ENCODE results near the gene TICRR.

TICRR gene

DNA sequence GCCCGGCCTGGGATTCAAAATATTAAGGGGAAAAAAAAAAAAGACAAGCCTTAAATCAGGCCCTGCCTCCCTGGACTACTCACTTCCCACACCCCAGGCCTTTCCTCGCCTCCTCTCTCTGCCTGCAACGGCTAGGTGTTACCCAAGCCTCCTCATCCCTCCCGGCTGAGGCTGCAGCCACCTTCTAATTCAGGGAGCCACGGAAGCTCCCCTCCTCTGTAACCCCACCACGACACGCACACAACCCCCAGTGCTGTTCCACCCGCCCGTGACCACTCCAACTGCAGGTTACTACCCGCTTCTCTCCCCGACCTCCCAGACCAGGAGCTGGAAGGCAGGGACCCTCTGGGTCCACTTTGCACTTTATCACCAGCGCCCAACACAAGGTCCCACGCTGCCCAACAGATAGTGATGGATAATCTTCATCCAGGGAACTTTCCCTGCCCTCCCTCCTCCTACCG is 79.1 kb downstream of the TICRR start:
- DNase-seq (ENCODE audit: low spot score): peak; percentile 82

DNA sequence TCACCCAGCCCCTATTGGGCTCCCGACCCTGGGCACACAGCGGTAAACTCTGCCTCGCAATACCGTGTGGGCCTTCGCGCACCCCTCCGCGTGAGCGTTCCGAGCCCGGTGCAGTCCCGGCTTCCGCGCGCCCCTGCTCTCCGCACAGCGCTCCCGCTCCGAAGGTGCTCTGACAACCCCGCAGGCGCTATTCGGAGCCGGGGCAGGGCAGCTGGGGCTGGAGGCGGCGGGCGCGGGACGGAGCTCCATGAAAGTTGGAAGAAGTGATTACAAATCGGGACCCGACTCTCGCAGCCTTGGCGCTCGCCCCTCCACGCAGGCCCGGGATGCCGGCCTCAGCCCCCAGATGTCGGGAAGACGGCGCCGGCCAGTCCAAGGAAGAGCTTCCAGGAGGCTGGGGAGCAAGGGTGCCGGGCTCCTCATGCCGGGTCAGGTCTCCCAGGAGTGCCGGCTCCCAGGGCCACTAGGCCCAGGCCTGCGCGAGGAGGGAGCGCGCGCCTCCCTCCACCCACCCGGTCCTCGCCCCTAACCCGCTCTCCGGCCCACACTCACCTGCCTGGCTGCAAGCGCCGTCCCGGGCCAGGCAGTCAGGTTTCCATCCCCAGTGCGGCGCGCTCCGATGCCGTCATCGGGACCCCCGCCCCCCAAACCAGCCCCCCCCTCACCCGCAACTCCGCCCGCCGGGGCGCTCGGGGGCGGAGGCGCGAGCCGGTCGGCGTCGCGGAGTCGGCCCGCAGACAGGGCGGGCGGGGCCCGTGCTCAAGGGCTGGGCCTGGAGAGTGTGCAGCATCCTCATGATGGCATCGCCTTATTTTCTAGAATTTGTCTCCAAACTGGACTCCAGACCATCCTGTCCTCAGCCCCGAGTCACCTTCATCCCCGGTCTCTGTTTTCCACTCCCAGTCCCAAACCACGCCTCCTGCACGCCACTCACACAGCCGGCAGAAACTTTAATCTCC is 79.9 kb downstream of the TICRR start, which contains the start of gene KIF7:
KIF7 (minus strand) TSS at position 621 of the 959 bp plus-strand sequence. CDS start 2,537 bp downstream, outside the sequence.
- DNase-seq (ENCODE audit: low spot score): peak; percentile 94

DNA sequence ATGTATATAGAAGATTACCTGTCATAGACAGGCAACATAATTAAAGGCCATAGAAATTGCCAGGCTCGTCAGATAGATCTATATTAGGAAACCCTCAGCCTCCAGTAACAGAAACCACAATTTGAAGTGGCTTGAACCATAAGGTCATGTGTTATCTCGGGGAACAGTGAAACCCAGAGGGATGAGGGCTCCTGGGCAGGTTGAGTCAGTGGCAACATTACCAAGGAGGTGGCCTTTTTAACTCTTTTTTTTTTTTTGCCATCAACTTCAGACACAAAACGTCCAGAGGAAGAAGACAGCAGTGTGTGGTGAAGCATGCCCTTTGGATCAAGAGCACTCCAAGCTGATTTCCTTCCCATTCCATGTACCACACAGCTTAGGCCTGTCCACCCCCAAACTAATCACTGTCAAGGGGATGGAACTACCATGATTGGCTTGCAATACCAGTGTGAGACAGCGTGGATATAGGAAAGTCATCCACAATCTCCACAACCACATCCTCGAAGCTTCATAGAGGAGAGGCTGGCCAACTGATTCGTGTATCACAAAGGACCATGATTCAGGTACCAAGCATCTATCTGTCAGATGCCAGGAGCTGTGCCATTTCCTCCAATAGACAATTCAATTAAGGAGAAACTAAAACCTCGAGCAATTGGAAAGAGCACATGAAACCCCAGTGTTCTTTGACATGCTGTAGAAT is 81.0 kb downstream of the TICRR start:
- no peak for DNase-seq (ENCODE audit: low spot score)

DNA sequence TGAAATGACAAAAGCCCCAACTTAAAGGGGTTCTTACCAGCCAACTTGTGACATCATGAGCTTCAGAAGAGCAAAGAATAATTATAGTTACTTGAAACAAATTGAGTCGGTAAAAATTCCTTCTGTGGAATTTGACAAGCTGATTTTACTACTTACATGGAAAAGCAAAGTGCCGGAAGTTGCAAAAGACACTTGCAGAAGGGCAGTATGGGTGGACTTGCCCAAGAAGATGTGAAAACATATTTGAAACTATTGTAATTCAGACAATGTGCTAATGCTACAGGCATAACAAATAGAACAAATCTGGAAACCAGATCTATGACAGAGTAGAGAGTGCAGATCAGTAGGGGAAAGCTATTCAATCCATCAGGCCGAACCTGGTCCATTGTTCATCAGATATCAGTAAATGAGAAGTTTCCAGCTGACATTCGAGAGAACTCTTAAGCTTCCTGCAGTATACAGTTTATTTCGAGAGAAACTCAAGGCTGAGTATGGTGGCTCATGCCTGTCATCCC is 82.5 kb downstream of the TICRR start:
- no peak for DNase-seq (ENCODE audit: low spot score)

DNA sequence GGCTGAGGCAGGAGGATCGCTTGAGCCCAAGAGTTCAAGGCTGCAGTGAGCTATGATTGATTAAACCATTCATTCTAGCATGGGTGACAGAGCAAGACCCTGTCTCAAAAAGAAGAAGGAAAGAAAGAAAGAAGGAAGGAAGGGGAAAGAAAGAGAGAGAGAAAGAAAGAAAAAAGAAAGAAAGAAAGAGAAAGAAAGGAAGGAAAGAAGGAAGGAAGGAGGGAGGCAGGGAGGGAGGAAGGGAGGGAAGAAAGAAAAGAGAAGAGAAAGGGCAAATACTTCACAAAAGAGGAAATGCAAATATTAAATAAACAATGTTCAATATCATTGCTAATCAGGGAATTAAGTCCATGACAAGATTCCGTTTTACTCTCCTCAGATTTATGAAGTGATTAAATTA is 84.0 kb downstream of the TICRR start:
- no peak for DNase-seq (ENCODE audit: low spot score)

DNA sequence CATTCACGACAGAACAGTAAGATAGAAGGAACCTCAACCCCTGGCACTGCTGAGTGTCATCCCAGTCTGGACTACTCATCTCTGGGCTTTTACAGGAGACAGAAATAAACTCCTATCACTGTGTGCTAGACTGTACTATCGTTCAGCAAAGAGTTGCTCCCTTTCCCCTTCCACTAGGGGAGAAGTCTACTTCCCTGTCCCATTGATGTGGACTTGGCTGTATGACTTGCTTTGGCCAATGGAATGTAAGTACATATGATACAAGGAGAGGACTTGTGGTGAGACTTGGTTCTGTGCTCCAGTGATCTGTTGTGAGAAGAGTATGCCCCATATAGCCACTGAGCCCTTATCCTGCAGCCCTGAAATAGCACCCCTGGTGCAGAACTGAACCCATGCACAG is 85.3 kb downstream of the TICRR start:
- no peak for DNase-seq (ENCODE audit: low spot score)

DNA sequence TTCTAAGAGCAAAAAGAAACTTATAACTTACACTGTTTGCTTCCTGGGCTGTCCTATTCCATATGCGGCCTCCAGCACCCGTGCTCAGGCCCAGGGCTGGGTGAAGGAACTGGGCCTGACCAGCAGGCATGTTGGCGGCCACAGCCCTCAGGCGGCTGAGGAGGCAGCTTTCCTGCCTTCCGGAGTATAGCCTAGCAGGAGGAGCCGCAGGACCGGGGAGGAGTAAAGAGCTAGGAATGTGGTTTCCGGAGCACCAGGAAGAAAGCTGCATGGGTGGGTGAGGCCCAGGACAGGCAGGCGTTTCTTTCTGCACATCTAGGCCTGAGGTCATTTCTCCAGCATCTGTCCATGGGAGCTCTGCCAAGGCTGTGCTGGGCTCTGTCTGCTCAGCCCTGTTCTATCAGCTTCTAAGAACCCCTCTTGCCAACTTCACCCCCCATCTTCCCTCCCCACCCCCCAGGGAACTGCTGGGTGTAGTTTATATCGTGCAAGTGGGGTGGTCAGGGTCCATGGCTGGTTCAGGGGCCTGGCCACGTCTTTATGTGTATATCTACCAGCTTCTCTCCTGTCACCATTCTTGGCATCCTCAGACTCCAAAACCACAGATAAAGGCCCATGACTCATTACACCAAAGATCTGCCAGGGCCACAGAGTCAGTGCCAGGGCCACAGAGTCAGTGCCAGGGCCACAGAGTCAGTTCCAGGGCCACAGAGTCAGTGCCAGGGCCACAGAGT is 87.8 kb downstream of the TICRR start:
- DNase-seq (ENCODE audit: low spot score): peak; percentile 96

DNA sequence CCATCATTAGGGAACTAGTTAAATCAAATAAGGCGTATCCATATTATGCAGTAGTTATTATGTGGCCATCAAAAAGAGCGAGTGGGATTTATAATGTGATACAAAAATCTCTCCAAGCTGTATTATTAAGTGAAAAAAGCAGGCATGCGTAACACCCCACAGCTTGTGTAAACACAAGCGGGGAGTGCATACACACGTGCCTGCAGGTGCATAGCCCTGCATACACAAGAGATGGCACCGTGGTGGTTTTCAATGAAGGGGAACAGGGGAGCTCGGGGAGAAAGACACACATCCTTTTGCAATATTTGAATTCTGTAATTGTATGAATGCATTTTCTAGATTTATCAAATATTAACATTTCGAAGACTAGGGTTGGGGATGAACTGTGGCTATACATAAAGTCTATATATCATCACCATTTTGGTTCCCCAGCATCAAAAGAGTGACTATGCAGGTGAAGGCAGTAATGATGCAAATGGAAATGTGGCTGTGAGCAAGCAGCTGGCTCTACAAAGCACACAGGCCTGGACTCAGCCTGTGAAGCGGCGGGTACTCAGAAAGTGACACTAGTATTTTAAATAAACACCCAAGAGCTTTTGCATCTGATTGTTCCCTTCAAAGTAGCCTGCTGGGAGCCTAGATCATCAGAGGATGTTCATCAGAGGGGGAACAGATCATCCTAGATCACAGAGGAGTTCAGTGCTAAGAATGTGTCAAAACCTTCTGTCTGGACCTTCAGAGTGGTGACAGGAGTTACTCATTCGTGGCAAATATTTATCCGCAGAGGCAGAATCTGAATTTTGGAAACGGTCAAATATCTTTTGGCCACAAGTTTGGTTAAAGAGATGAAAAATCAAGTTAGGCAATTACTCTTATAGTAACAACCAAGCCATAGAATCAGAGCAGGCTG is 89.4 kb downstream of the TICRR start:
- DNase-seq (ENCODE audit: low spot score): no peak

DNA sequence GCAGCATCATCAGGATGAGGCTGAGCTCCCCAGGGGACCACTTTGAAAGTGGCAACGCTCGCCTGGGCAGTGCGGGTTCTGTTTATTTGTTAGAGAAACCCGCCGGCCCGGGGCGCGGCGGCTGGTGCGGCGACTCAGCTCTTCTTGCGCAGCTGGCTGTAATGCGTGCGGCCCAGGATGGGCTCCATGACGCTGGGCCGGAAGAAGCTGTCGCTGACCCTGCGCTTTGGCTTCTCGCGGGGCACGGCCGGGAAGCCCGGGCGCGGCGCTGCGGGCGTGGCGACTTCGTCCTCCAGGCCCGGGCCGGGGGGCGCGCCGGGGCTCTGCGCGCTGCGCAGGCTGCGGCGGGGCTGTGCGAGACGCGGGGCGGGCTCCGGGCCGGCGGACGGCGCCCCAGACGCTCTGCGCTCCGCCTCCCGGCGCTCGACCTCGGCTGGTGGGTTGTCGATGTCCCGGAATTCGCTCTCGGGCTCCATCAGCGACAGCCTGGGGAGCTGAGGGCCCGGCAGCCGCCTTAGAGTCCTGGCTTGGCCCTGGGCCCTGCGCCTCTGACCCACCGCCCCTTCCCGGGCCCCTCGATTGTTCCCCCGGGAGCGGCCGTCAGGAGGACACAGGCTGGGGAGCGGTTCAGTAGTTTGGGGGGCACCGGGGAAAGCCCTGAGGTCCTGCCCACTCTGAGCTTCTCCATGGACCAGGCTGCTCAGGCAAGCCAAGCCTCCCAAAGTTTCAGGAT is 90.3 kb downstream of the TICRR start:
- DNase-seq (ENCODE audit: low spot score): peak; percentile 86

DNA sequence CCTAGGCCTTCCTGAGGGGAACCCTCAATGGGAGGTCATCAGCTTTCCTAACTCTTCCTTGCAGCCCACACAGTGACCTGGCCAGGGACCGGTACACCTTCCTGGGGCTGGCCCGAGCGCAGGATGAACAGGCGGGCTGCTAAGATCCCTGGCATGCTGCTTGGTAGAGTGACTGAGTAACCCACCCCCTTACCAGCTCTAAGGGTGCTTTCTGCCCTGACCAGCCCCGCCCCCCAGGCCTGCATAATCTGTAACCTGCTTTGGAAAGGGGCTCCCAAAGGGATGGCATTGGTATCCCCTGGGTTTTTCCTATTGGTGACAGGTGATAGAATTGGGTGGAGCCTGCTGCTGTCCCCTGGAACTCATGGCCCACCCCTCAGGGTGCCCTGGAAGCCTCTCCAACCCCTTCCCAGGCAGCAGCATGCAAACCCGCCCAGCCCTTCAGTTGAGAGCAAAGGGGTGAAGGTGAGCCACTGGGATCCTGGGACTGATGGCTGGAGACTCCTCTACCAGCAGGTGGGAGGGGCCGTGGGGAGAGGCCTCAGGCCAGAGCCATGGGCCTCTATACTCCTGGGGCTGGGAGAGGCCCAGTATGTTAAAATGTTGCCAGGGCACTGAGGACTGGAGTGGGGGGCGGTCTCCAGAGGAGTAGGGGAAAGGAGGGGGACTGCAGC is 91.1 kb downstream of the TICRR start:
- DNase-seq (ENCODE audit: low spot score): no peak

DNA sequence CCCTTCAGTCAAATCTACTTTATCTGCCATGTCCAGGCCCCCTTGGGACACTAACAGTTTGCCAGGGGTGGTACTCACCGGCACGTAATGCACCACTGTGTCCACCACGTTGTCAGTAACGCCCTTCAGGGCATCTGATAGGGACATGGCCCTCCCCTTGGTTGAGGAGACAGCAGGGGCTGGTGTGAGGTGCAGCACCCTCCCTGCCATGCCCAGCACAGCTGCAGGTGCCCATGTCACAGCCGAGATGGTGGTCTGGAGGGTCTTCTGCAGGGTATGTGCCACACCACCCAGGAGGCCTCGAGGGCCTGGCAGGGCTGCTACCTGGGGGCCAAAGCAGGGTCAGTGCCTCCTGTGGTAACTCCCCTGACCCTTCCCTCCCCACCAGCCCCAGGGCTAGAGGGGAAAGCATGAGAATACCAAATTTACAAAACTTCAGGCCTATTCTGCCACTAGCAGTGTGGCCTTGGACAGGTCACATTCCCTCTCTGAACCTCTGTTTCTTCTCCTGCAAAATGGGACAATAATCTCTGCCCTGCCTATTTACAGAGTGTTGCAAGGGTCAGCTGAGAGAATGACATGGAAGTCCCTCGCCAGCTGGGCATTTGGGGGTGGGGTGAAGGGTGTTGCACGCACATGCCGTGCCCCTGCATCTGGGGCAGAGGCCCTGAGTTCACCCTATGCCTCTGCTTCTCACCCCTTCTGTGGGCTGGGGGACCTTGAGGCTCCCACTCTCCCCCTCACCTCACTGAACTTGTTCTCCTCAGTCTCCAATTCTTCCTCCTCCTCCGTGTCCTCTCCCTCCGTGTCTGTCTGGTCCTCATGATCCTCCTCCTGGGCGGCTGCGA is 91.8 kb downstream of the TICRR start:
- no peak for DNase-seq (ENCODE audit: low spot score)

DNA sequence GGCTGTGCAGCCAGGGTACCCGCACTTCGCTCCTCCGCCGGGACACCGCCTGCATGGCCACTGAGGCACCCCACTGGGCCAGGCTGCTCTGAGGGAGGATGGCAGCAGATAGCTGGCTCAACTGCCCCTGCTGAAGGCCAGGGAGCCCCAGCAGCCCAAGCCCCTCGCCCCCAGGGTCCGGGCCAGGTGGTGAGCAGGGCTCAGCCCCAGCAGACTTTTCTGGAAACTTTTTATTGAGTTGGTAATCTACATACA is 92.4 kb downstream of the TICRR start:
- DNase-seq (ENCODE audit: low spot score): no peak

DNA sequence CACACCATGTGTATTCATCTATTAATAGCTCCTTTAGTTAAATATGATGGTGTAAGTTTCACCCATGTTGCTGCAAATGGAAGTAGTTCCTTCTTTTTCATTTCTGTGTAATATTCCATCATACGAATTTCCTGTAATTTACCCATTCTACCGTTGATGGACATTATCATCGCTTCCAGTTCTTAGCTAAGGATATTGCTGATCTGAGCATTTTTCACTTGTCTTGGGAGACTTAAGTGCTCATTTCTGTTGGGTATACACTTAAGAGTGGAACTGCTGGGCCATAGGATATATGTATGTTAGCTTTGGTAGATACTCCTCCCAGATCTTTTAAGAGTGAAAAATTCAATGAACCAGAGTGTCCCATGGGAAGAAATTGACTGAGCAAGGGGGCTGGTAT is 92.9 kb downstream of the TICRR start:
- no peak for DNase-seq (ENCODE audit: low spot score)

DNA sequence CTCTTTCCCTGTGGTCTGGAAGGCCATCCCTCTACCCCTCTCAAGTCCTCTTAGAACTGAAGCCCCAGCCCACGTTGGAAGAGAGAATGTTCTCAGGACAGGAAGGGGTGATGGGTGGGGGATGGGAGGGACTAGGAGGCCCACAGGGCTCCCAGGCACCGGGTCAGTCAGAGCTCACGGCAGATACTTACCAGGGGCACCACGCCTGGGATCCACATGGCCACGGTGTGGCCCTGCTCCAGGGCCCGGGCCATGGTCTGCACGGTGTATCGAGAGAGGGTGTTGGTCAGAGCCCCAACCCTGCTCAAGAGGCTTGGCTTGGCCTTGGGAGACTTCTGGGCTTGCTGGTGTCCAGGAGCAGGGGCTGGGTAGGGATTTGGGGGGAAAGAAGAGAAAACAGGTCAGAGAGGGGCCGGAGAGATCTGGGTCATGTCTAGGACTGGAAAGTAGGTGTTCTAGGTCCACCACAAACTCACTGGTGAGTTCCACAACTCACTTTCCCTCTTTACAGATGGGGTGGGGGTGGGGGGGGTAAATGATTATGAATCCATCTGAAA is 94.1 kb downstream of the TICRR start:
- no peak for DNase-seq (ENCODE audit: low spot score)

DNA sequence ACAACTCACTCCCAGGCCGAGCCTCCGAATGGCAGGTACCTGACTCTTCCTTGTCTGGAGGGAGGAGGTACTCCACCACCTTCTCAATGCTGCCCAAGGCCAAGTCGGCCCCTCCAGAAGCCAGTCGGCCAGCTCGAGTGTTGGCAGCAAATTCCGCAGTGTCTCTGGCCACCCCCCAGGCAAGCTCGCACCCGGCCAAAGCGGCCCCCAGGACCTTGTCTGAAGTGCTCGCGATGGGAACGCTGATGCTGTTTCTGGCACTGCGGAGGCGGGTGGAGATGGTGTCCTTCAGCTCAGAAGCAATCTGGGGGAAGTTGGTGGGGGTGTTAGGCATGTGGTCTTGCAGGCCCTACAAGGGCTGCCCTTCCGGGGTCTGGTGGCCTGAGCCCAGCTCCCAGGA is 94.7 kb downstream of the TICRR start:
- DNase-seq (ENCODE audit: low spot score): no peak

DNA sequence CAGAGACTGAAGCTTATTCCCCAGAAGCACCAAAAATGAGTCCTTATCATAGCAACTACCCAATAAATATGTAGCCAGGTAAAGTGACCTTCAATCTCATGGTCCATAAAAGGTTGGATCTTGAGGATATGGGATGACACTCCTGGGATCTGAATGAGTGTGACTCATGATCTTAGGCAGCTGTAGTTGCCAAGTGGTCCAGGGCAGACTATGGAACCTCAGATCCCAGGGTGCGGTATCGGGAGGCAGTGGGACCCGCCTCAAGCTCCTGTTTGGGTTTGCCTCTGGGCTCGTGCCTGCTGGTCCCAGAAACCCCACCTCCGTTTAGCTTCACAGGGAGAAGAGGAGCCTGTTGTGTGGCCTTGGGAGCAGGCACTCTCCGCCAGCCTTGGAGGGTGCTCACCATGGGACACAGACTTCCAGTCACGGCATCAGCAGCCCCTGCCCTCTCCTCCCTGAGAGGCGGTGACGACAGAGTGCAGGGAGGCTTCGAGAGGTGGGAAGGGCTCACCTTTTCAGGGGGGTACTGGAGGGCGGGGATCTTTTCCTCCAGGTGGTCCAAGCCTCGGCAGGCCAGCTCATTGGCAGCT is 95.8 kb downstream of the TICRR start:
- no peak for DNase-seq (ENCODE audit: low spot score)

DNA sequence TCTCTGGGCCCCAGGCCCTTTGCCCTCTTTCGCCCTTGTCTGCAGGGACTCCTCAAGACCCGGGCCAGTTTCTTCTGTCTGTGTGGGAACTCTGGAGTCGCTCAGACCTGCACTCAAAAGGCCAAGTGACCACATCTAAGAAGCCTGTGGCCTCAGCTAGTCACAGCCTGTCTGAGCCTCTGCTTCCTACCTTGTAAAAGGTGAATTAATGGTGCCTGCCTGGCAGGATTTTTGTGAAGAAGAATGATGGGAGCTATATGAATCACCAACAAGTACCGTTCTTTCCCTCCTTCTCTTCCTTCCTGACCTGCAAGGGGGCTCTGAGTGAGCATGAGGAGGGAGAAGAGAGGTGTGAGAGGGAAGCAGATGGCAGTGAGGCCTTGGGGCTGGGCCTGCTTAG is 96.4 kb downstream of the TICRR start:
- DNase-seq (ENCODE audit: low spot score): no peak

All from AG20443 (cell line).